SU-DHL-6 (cell line): ENCODE data around the gene KCNK6.

Experiments used
- CTCF ChIP-seq: fragments of 200-600 bp; sonication (generic); IDR thresholded peaks from one replicate; pipeline ENCODE4 v1.5.1; 2017; ENCODE audit warnings: antibody characterized with exemption, mild to moderate bottlenecking, low read length, moderate library complexity; ENCODE audit not compliant: insufficient read depth, poor library complexity, severe bottlenecking
- EZH2phosphoT487 ChIP-seq: fragments of 200-600 bp; sonication (generic), shearing (Covaris generic); conservative IDR thresholded peaks from 2 replicates; pipeline ENCODE4 v1.6.1; 2018; ENCODE audit warnings: mild to moderate bottlenecking, antibody characterized with exemption, low read length, moderate library complexity, mixed read lengths

- no peak for TF ChIP-seq CTCF
- no peak for TF ChIP-seq EZH2phosphoT487
These were observed 25.6 kb upstream of the KCNK6 start for GRCh38 chr19:38294090-38294489.
